HG02623 (cell line): Measurements from ENCODE around the gene MDM2.

Experiments
- ATAC-seq: cut with Tn5 transposase; IDR thresholded peaks from one replicate; pipeline ENCODE4 v1.9.1; 2021; ENCODE audit warnings: moderate library complexity; ENCODE audit not compliant: unreplicated experiment

MDM2 gene

DNA sequence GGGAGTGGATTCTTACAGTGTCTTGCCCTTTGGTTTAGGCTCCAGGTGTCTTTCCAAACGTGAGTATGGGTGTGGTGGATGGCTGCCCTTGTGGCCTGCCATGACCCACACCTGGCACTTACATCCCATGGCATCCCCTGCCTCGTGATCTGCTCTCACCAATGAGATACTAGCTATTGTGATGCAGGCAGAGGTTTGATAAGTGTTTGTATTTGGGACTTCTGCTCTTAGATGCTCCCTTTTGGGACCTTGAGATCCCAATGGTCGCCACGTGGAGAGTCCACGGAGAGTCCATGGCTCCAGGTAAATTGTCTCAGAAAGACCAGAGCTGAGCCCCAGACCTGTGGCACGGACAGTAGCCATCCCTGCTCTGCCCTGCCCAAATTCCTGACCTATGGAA is 62.5 kb downstream of the MDM2 start:
- no peak for ATAC-seq

DNA sequence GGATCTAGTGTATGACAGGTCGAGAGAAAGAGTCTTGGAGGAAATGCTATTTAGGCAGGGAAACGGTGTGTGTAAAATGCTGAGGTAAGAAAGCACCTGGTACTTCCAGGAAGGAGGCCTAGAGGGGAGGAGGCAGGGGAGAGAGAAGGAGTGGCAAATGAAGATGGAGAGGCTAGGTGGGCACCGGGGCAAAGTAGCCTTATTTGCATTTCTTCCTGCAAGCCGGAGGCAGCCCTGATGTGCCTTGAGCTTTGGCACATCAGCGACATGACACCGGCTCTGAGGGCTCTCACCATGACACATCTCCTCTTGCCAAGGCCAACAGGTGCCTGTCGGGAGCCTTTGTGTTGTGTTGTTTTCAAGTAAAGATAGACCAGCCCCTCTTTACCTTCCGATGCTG is 63.4 kb downstream of the MDM2 start:
- no peak for ATAC-seq

DNA sequence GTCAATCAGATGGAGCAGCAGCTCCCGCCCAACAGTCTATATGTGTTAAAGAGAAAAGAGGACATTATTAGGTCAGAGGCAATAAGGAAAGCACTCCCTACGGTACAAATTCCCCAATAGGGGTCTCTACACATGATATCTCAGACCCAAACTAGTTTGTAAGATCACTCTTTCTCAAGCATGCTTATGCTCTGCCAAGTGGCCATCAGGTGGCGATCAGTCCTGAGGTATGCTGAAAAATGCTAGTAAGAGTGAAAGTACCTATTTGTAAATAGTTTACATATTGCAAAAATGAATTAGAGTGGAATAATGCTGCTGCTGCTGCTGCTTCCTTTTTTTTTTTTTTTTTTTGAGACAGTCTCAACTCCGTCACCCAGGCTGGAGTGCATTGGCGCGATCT is 63.9 kb downstream of the MDM2 start:
- ATAC-seq: no peak

DNA sequence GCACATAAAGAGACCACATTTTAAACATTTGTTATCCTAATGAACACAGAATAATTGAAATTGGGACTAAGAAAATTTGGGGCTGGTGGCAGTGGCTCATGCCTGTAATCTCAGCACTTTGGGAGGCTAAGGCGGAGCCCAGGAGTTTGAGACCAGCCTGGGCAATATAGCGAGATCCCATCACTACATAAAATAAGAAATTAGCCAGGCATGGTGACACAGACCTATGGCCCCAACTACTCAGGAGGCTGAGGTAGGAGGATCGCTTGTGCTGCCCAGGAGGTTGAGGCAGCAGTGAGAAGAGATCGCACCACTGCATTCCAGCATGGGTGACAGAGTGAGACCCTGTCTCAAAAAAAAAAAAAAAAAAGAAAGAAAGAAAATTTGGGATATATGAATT is 65.3 kb downstream of the MDM2 start:
- ATAC-seq: no peak

DNA sequence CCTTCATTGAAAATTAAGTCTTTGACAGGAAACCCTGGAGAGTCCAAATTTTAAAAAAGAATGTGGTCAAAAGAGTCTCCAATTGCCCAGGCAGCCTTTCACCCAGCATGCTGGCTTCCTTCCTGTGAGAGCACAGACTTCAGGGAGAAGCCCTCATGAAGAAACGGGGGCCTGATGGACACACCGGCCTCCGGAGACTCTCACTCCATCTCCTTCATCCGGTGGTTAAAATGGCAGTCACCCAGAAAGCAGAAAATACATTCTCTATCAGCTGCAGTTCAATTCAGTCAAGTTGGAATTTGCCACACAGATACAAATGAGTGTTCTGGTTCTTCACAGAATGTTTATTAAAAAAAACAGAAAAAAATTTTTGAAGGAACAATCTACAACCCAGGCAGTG is 68.5 kb downstream of the MDM2 start:
- ATAC-seq: no peak

DNA sequence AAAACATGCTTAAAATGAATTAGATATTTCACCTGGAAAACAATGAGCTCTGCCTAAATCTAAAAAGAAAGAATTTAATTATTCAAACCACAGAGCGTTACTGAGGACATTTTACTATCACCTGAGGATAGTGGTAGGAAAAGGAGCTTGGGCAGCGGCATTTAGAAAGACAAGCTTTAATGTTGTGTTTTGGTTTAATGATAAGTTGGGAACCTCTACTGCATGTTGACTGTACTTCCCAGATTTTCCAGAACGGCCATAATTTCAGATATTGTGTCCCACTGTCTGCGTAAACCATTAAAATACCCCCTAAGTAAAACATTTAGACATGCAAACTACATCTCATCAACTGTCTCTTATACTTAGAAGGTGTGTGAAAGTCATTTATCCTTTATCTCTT is 69.6 kb downstream of the MDM2 start:
- no peak for ATAC-seq

DNA sequence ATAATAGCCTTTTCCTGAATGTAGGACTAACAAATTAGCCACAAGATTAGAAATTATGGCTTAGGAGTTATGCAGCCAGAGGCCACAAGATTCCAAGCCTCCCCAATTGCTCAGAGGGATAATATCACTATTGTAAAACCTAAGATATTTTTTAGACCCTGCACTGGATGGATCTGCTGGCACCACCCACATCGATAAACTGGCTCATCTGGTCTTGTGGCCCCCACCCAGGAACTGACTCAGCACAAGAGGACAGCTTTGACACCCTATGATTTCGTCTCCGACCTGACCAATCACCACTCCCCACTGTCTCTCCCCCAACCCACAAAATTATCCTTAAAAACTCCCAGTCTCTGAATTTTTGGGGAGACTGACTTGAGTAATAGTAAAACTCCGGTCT is 70.3 kb downstream of the MDM2 start:
- ATAC-seq: no peak

DNA sequence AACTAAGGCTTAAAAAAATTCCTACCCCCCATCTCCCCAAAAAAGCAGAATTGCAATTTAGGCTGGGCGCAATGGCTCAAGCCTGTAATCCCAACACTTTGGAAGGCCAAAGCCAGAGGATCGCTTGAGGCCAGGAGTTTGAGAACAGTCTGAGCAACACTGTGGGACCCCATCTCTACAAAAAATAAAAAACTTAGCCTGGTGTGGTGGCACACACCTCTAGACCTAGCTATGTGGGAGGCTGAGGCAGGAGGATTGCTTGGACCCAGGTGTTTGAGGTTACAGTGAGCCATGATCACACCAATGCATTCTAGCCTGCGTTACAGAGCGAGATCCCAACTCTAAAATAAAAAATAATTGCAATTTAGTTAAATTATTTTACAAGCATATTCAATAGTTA is 70.9 kb downstream of the MDM2 start:
- no peak for ATAC-seq

DNA sequence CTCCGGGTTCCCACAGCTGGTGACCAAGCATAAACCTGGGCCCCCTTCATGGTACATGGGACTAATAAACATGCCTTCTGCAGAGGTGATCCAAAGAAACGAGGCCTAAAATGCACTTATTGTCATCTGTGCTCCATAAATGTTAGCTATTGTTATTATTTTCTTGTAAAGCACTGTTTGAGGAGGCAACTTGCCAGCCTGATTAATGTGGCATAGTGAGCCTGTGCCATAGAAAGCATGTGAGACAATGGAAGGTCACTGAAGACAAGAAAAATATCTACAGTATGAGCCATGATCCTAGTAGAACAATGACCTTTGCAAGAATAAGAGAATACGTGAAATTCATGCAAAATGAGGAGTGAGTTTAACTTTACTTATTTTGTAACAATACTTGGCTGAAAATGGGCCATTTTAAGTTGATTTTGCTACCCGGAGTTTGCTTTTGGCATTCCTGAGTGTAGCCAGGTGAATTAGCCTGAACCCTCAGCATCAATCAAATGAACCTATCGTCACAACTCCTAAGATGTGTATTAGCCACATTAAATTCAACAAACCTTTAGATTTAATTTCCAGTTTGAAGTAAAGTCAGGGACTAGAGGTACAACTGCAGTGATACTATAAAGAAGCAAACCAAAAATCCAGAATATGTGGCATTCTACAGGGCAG is 72.8 kb downstream of the MDM2 start:
- no peak for ATAC-seq

DNA sequence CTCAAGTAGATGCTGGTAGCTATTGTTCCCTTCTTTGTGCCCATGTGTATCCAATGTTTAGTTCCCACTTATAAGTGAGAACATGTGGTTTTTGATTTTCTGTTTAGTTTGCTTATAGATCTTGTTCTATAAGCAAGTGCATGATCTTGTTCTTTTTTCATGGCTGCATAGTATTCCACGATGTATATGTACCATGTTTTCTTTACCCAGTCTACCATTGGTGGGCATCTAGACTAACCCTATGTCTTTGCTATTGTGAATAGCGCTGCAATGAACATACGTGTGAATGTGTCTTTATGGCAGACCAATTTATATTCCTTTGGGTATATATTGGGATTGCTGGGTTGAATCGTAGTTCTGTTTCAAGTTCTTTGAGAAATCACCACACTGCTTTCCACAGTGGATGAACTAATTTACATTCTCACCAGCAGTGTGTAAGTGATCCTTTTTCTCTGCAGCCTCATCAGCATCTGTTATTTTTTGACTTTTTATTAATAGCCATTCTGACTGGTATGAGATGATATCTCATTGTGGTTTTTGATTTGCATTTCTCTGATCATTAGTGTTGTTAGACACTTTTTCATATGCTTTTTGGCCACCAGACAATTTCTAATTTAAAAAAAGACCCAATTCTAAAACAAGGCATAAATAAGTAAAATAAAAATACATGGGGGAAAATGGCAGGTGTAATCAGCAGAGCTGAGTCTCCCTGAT is 74.4 kb downstream of the MDM2 start:
- no peak for ATAC-seq

DNA sequence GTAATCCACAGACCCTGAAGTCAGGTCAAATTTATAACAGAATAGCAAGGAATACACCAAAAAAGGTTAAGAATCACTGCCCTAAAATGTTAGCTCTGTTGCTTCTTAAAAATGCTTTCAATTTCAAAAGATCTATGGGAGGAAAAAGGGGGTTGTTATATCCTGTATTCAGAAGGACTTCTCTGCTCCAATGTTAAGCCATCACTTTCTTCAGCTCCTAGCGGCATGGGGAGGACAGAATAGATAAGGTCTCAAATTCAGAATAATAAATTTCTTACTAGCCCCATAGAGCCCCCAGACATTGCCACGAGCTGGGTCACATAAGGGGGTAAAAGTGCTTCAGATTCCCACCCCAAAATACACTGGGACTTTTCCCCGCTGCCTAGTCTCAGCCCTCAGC is 75.2 kb downstream of the MDM2 start:
- no peak for ATAC-seq

DNA sequence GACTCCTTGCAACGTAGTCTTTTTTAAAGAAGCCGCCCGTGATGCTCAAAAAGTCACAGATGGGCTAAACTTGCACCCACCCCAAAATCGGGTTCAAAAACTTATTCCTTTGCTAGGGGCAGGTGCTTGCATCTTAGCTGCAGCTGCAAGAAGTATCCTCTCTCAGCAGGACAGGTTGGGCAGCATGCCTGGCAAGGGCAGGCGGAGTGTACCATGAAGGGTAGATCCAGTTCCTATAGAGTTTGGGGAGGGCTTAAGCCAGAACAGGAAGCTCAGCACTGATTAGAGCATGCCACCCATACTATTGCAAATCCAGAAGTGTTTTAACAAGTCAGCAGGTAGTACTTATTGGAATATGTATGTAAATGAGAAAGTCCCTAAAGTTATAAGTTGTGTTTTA is 76.3 kb downstream of the MDM2 start:
- ATAC-seq: no peak

DNA sequence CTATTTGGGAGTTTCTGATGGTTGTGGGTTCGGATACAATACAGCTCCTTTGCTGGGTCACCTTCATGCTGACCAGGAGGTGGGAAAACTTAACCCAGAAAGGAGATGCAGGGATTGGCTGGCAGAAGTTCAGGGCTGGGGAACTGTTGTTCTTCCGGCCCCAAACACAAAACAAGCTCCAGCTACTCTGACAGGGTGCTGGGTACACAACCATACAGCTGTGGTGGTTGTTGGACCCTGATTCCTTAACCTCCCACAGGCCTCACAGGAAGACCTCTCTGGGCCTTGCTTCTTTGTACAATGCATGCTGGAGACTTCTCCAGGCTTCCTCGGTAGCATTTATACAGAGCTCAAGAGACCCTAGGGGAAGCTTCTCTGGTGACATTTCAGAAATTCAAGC is 77.4 kb downstream of the MDM2 start:
- no peak for ATAC-seq

DNA sequence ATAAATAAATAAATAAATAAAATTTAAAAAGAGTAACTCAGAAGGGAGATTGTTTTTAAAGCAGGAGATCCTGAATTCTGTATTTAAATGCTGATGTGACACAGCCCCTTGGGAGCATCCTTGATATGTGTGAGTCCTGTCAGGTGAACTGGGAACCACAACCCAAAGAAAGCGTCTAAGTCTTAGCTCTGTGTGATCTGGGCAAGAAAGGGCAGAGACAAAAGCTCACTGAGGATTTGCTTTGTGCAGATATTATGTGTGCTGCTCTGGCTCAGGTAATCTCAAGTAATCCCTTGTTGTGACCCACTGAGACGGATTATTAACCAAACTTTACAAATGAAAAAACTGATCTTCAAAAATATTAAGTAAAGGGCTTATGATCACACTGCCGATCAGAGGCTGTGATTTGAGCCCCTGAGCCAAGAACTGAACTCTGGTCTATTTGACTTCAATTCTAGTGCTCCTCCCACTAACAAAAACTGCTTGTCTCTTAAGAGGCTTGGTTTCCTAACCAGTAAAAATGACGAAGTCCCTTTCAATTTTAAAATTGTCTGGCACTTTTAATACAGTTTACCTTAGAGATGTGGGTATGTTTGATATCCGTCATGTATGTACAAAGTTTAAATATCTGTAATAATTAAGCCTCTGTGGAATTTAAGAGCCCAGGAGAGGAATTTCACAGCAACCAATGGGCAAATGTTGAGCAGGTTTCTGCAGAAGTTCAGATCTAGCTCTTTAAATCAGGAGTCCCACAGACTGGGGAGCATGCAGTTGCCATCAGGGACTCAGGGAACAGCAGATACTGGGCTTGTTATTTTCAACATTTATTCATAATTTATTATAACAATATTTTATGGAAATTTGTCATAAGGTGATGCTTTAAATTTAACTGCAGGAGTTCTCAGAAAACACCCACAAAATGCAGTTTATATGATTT is 78.9 kb downstream of the MDM2 start:
- no peak for ATAC-seq

DNA sequence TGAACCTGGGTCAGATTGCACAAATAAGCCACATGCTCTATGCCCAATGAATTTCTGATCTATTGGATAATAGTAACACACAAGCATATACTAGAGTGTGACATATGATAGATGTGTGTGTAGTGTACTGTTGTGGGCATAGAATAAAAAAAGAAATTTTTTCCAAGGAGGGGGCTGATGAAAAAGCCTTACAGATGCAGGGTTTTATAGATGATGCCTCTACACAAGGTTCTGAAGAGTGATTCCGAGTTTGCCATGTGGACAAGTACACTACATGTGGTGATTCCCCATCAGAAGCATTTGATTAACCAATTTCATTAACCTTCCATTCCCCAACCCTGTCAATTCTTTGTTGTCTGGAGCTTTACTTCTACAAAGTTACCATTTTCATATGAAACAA is 79.7 kb downstream of the MDM2 start:
- ATAC-seq: no peak

DNA sequence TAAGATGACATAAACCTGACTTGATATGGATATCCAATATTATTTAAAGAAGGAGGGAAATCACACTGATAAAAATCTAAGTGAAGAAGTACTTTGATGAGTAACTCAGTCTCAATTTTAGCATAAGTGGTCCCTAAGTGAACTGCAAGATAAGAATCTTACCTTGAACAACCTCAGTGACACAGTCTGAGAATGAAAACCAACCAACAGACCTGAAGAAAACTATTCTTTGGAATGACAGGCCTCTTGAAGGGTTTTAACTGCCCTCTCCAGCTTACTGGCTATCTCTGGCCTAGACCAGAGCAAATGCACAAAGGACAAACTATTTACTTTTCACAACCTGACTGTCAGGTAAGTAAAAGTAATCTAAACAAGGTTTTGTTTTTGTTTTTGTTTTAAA is 80.3 kb downstream of the MDM2 start:
- no peak for ATAC-seq

DNA sequence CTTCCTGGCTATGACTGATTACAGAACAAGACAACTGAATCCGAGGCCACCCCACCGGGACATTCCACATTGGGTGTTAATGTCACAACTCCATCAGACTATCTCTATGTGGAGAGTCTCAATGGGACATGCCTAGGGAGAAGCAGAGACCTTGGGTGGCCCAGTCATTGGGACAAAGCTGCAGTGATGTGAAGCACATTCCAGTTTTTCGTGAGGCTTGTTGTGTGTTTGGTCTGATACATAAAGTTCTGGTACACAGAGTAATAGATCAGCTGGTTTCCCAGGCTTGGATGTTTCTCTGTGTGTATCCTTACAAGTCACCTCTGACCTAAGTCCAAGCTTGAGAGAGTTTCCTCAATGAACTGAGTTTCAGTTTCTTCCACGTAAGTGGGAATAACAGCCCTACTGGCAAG is 82.7 kb downstream of the MDM2 start:
- ATAC-seq: no peak

DNA sequence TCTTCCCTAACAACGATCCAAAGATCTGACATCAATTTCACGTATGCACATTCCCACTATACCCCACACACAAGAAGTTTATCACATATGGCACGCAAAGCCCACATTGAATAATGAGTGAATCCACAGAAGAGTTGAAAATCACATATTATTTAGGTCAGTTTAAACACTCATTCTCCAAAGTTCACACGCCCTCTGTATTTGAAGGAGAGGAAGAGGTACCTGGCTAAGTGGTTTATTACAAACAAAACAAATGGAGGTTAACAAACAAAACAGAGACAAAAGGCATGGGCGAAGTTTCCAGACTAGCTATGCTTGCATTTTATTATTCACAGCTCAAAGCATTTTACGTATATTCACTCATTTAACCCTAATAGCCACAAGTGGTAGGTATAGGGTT is 83.2 kb downstream of the MDM2 start:
- ATAC-seq: no peak

DNA sequence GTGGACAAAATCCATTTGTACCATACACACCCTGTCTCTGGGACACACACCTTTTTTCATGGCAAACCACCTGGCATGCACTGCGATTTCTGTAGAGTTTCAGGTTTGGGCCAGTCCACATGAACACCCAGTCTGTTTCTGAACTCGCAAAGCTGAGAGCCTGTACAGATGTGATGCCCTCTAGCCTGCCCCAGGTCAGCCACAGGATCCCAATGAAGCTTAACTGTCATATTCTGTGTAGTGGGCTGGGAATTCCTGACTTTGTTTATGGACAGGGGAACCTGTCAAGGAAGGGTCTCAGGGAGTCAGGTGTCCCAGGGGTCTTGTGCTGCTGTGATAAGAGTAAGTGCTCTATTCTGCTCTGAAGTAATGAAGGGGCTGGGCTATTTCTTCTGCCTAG is 85.2 kb downstream of the MDM2 start:
- no peak for ATAC-seq

DNA sequence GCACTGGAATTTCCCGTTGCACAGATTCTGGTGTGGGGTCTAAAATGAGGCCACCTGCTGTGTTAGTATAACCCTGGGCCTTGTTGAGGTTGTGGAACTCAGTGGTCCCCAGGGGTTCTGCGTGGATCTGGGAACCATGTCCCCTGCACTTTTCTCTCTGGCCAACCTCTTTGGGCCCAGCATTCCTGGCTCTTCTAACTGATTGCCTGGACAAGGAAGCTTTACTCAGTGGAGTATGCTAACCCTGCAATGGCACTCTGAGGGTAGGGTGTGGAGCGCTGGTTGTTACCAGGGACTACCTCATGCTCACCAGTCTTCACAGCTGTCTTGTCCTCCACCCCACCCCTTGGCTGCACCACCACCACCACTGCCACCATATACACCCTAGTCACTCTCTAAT is 85.8 kb downstream of the MDM2 start:
- no peak for ATAC-seq

DNA sequence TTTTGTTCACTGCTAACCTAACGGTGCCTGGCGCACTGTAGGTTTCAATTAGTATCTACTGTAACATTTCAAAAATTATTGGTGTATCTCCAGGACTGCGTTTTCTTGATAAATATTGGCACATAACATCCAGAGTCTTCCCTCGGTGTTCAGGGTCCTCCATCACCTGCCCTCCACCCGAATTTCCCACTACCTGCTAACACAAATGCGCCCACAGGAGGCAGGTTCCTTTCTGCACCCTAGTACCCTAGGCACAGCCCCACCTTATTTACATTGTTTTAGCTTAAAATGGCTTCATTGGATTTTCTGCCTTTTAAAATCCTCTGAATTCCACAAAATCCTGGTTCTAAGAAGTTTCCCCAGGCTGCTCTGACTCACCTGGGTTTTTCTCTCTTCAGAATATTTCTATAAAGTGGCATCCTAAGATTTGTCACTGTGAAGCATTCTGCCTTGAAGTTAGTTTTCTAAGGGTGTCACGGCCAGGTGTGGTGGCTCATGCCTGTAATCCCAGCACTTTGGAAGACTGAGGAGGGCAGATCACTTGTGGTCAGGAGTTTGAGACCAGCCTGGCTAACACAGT is 86.4 kb downstream of the MDM2 start:
- no peak for ATAC-seq
